ENCODE measurements around the gene TEX52. TPM values are rescaled to one million over a fixed set of nuclear protein-coding genes. Genes with fewer than 3 reads are reported as not detected.
"Not testable (repeated sequence)": the region's sequence is repeated elsewhere in the genome, so short reads cannot be mapped to it uniquely, and the experiment has no call there.

The TEX52 gene
- total RNA-seq, 1 donor from 2014 or later, result not detected

DNA sequence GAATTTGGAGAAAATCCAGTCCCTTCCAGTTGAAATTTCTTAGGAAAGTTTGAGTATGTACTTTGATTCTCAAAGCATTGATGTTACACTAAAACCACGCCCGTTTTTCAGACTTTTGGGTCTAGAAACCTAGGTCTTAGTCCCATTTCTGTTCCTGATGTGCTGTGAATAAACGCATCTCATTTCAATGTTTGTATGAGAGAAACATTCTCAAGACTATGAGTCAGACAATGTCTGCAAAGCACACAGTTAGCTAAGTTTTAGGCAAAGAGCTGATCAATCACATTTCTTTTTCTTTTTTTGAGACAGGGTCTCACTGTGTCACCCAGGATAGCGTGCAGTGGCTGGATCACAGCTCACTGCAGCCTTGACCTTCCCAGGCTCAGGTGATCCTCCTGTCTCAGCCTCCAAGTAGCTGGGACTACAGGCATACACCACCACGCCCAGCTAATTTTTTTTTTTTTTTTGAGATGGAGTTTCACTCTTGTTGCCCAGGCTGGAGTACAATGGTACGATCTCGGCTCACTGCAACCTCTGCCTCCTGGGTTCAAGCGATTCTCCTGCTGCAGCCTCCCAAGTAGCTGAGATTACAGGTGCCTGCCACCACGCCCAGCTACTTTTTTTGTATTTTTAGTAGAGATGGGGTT, 12.3 kb upstream of the TEX52 start:
- DNase-seq (ENCODE audit: low spot score); ATAC-seq: not testable (repeated sequence)

DNA sequence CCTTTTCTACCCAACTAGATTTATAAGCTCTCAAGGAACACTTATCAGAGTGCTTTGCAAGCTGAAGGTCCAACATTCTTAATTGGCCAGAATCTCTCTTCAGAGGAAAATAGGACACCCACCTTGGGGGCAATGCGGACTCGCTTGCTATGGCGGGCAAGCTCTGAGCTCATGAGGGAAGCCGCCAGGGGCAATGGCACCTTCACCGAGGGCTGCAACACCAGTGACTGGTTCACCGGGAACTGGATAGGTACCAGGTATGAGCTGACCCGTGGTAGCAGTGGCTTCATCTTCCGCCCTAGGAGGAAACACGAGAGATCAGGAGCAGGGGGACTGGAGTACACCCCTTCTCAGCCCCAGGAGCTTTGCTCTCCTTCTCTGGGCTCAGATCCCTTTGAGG, 7.4 kb upstream of the TEX52 start:
- ATAC-seq (no peak), DNase-seq (ENCODE audit: low spot score) (no peak)

DNA sequence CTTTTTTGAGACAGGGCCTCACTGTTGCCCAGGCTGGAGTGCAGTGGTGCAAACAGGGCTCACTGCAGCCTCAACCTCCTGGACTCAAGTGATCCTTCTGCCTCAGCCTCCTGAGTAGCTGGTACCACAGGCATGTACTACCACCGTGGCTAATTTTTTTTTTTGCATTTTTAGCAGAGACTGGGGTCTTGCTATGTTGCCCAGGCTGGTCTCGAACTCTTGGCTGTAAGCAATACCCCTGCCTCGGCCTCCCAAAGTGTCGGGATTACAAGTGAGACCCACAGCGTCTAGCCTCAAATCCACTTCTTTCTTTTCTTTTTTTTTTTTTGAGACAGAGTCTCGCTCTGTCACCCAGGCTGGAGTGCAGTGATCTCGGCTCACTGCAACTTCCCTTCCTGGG, 6.6 kb upstream of the TEX52 start:
- DNase-seq (ENCODE audit: low spot score); ATAC-seq: not testable (repeated sequence)

DNA sequence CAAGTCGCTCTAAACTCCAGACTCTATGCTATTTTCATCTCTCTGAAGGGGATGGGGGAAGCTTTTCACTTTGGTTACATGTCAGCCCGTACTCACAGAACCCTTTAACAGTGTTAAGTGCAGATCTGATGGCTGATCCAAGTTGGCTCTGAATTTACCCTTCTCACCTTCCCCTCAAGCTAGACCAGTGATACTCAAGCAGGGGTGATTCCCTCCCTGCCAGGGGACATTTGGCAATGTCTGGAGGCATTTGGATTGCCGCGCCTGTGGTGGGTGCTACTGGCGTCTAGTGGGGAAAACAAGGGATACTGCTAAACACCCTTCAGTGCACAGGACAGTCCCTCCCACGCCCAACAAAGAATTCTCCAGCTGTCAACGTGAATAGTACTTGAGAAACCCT, 6.0 kb upstream of the TEX52 start:
- DNase-seq (ENCODE audit: low spot score) (no peak), ATAC-seq (no peak)

DNA sequence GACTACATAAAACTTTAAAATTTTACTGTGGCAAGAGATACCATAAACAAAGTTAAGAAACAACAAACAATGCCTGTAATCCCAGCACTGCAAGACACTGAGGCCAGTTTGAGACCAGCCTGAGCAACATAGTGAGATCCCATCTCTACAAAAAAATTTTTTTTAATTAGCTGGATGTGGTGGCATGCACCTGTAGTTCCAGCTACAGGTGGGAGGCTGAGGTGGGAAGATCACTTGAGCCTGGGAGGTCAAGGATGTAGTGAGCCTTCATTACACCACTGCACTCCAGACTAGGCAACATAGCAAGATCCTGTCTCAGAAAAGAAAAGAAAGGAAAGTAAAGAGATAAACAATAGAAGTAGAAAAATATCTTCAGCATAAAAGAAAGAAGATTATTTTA, 3.3 kb upstream of the TEX52 start:
- ATAC-seq, result no peak
- no peak for DNase-seq (ENCODE audit: low spot score)

DNA sequence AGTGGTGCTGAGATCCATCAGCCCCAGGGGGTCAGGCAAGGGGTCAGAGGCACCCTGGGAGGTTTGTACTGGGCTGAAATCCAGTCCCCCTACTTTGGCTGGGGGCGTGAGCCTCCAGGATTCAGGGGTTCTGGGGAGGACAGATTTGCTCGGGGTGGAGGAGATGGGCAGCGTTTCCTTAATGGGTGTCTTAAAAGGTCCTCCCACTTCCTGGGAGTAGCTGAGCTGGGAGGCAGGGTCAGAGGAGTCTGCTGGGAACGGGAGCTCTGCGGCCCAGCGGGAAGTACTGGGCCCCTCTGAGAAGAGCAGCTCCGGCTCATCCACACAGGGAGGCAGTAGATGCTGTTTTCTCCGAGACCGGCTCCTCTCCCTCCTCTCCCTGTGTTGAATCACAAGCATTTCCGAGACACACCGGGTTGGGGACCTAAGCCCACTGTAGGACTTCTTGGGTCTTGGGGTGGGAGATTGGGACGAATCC, 2.1 kb upstream of the TEX52 start:
- DNase-seq (ENCODE audit: low spot score) (no peak), ATAC-seq (peak; percentile 44)

DNA sequence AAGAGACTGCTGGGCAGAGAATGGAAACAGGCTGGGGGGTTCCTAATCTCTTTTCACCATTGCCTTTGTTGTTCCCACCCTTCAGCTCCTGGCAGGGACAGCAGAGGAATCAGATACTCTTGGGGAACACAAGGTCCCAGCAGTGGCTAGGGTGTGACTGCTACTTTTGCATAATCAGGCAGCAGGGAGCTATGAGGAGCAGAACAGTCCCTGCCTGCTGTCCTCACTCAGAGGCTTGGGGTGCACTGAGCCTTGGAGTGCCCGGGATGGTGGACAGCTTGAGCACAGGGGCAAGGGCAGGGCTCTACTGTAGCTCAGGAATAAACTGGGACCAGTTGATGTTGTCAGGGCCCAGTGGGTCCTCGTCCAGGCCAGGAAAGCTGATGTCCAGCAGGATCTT, 1.5 kb upstream of the TEX52 start:
- no peak for DNase-seq (ENCODE audit: low spot score)
- no peak for ATAC-seq

DNA sequence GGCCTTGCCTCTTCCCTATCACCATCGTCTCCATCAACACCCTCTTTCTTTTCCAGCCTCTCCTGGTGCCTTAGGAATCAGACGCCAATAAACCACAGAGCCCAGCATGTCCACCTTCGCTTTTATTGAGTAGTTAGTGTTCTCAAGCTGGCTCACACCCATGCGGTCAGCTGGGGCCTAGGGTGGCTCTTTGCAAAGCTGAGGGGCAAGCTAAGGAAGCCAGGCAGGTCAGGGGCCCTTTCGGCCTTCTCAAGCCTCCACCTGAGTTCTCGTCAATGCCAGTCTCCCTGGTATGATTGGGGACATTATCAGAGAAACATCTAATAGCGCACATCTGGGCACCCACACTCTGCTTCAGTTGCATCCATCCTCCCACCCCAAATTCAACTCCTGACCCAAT, 737 bp upstream of the TEX52 start:
- ATAC-seq (no peak), DNase-seq (ENCODE audit: low spot score) (no peak)

DNA sequence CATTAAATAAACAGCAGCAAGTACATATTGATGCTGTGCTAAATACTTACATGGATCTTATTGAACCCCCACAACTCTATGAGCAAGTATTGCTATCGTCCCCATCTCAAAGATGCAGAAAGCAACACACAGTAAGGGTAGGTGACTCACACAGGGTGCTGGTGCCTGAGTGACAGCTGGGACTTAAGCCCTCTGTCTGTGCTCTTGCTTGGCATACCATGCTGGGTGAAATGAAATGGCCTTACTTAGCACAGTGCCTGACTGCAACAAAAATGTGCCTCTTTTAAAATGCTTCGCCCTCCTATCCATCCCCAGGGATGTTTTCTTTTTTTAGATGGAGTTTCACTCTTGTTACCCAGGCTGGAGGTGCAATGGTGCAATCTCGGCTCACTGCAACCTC, 788 bp downstream of the TEX52 start:
- DNase-seq (ENCODE audit: low spot score) (no peak), ATAC-seq (no peak)

DNA sequence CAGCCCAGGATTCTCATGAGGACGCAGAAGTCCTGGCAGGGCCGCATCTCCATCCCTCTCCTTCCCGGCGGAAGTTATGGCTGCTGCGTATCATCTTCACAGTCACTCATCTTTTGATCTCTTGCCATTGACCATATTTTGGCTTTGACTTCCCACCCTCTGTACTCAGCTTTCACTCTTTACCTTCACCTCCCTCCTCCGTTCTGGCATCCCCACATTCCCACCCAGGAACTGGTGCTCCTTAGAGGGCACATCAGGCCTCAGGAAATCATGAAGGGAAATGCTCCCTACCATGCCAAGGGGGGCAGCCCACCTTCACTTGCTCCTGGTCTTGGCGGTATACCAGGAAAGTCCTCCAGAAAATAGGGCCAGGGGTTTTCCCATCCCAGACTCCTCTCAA, 1.3 kb downstream of the TEX52 start:
- ATAC-seq (no peak), DNase-seq (ENCODE audit: low spot score) (no peak)

DNA sequence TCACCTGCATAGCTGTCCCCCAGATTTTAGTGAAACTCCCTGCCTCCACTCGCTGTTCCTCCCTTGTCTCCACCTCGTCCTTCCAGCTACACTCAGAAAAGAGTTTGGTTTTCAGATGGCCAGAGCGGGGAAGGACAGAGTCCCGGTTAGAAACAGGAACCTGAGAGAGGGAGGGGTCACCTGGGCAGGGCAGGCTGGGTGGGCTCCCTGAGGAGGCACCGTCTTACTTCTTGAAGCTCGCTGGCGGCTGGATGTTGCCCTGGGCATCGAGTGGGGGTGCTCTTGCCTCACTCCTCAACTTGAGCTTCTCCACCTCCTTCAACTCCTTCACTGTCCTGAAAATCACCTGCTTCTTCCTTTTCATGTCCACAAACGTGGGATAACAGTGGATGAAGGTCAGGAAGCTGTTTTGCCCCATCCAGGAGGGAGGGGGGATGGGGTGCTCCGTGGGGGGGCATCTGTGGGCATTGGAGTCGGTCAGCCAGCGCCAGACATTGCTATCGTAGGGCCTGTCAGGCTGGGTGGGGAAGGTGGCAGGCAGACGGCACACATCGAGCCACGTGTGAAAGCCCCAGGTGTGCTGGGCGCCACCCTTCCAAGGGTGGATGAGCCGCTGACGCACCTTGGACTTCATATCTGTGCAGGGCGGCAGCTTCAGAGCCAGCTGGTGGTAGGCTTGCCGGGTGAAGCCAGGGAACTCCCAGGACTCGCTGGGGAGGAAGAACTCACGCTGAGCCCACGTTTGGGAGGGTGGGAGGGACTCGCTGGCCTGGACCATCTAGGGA, 2.0 kb downstream of the TEX52 start:
- ATAC-seq (no peak), DNase-seq (ENCODE audit: low spot score) (no peak)

DNA sequence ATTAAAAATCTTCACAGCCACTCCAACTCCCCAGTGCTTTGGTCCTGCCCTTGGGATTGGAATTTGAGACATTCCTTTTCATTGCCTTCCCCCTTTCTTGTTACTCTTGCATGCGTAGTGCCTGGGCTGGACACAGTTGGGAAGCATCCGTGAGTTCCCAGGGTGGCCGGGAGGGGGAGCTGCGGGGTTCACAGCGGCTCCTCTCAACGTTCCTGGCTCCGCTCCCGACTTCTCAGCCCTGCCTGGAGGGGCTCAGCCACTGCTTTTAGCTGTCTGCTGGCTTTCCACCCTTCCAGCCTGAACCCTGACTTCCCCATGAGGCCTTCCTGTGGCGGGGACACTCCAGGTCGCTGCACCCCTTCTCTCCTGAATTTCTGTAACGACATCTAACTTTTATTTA, 3.2 kb downstream of the TEX52 start:
- peak; percentile 76 for ATAC-seq
- DNase-seq (ENCODE audit: low spot score), result peak; percentile 69

DNA sequence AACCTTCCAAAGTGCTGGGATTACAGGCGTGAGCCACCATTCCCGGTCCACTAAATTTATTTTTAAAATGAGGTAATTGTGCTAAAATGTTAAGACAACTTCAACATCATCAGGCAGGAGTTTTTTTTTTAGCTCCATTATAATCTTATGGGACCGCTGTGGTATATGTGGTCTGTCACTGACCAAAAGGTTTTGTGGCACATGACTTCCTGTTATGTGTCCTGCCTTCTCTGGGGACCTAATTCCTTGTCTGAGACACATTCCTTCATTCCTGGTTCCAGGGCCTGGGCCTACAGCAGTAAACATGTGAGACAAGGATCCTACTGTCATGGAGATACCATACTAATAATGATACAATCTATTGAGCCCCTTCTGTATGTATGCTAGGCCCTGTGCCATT, 4.9 kb downstream of the TEX52 start:
- no peak for ATAC-seq
- DNase-seq (ENCODE audit: low spot score), result no peak

DNA sequence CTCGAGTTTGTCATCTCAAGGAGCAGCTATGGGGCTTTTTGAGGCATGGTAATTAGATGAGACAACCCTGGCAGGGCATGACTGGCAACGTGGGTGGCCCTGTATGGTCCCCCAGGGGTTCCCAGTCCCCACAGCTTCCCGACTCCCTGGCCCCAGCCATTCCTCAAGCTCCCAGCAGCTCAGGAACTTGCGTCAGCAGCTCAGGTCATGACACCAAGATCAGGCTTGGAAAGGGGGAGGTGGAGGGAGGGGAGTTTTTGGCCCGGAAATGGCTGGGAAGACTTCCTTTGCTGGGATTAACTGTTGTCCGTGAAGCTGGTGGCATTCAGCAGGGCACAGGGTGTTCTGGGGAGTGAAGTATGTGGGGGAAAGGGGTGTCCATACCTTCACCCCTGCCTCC, 11.6 kb downstream of the TEX52 start:
- ATAC-seq, result peak; percentile 31

DNA sequence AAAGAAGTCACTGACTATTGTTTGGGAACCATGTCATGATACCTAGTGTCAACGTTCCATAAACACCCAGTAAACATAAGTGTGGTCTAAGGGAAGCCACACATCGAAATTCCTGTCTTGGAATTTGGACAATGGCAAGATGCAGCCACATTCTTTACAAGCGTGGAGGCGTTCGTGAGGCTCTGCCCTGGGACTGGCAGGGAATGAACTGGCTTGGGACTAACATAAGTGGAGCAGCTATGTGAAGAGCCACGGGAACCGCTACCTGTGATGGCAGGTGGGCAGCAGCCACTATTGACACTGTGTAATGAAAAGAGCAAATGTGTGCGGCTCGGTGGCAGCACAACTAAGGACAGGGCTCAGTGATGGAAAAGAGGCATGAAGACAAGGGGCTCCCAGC, 12.1 kb downstream of the TEX52 start:
- ATAC-seq (no peak), DNase-seq (ENCODE audit: low spot score) (no peak)

More for the DNA sequence above, 11.6 kb downstream of the TEX52 start:
- DNase-seq (ENCODE audit: low spot score), result no peak

DNA sequence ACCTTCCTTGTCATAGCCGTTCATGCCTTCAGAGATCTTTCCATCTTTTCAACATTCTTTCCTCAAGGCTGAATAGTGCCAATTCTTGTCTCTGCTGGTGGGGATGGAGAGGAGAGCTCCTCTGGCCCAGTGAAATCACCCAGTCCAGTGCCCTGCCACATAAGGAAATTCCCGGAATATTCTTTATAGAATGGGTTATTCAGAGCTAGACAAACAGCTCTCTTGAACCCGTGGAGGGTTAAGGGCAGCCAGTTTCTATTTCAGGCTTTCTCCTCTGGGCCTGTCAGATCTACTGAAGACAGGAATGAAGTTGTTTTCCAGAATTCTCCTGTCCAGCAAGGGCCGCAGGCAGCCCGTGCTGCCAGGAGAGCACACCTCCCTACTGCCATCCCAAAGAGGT, 13.9 kb downstream of the TEX52 start:
- ATAC-seq (no peak), DNase-seq (ENCODE audit: low spot score) (no peak)

DNA sequence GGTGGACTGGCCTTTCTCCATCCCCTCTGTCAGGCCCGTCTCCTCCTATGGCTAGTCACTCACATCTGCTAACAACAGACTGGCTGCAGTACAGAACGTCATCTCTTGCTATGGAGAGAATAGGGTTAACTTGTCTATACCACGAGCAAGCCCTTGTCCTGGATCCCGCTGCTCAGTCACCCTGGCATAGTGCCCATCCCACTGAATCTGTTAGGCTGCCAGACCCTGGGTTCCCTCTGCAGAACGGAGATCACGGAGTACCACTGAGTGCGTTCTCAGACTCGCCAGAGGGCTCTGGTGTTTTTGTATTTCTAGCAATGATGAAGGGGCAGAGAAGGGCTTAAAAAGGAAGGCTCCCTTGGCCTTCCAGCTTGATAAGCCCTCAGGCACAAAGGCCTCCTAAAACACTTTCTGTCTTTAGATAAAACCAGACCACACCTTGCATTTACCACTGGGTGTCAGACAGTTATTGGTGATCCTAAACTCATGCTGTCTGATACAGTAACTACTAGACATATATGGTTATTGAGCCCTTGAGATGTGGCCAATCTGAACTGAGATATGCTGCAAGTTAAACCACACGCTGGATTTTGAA, 15.7 kb downstream of the TEX52 start:
- ATAC-seq, result no peak
- no peak for DNase-seq (ENCODE audit: low spot score)

DNA sequence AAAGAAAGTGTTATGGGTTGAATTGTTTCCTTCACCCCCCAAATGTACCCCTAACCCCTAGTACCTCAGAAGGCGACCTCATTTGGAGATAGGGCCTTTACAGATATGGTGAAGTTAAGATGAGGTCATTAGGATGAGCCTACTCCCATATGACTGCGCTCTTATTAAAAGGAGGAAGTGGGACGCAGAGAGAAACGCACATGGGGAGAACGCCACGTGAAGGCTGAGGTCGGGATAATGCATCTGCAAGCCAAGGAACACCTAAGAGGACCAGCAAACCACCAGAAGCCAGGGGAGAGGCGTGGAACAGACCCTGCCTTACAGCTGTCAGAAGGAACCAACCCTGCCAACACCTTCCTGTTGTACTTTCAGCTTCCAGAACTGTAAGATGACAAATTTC, 20.3 kb downstream of the TEX52 start:
- ATAC-seq (no peak), DNase-seq (ENCODE audit: low spot score) (no peak)

DNA sequence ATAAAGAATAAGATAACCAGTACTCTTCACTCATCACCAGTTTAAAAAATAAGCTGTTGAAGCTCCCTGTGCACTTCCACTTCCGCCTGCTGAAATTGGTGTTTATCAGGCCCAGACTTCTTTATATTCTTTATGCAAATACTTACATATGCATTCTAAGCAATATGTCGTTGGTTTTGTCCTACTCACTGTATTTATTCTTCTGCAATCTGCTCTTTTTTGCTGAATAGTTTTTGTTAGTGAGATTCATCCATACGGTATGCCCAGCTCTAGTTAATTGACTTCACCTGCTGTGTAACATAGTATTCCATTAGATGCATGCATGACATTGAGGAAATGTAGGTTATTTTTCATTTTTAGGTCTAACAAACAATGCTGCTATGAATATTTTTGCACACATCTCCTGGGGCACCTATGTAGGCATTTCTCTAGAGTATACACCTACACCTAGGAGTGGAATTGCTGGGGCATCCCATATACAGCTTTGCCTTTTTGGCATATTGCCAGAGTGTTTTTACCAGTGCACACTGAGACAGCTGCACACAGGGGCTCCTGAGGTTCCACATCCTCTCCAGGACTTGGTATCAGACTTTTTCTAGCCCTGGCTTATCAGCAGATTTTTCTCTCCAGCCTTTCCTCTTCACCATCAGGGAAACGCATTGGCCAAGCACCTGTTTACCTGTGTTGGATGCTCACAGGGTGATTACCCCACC, 21.0 kb downstream of the TEX52 start:
- DNase-seq (ENCODE audit: low spot score) (no peak), ATAC-seq (no peak)

DNA sequence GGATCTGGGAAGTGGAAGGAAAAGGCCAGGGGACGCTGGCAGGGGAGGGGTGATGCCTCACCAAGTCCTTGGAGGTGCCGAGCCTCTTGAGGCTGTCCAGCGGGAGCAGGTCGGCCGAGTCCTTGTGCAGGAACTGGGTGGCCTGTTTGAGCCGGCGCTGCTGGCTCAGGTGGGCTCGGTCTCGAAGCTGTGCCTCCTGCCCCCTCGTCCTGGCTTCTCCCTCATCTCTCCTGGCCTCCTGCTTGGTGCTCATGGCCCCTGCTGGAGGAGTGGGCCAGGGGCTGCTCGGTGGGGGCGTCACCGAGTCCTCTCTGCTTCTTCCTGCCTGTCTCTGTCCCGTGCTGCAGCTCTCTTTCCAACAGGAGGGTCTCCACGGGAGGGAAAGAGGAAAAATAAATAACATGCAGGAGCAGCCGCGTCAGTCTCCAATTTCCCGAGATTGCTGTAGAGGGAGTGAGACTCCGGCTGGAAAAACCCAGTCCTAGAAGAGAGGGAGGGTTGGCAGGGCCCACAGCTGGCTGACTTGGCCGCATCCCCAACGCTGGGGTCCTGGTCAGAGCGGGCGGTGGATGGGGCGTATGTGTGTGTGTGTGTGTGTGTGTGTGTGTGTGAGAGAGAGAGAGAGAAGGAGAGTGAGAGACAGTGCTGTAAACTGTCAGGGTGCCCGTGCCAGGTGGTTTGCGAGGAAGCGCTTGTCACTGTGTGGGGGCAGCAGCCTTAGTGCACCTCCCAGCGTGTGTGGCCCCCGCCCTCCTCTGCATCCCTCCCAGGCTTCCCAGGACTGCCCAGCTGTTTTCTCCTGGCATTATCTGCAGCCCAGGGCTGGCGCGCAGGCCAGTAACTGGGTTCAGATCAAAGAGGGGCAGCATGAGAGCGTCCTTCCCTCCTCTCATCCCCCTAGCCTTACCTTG, 22.0 kb downstream of the TEX52 start, which contains the start of gene NRIP2:
TSS of gene NRIP2 (minus strand) at position 455 of the 911 bp plus-strand sequence. CDS start at position 403, 52 bp downstream.
- DNase-seq (ENCODE audit: low spot score), result no peak
- no peak for ATAC-seq
